ENCODE data around the gene SHISAL2A. TPM values are rescaled to one million over a fixed set of nuclear protein-coding genes. Genes with fewer than 3 reads are reported as not detected.

The SHISAL2A gene
- total and polyA plus RNA-seq, 2 of the 13 experiments (the other 11 are each of a cell fraction or from before 2014, with no cell fraction given): not detected

DNA sequence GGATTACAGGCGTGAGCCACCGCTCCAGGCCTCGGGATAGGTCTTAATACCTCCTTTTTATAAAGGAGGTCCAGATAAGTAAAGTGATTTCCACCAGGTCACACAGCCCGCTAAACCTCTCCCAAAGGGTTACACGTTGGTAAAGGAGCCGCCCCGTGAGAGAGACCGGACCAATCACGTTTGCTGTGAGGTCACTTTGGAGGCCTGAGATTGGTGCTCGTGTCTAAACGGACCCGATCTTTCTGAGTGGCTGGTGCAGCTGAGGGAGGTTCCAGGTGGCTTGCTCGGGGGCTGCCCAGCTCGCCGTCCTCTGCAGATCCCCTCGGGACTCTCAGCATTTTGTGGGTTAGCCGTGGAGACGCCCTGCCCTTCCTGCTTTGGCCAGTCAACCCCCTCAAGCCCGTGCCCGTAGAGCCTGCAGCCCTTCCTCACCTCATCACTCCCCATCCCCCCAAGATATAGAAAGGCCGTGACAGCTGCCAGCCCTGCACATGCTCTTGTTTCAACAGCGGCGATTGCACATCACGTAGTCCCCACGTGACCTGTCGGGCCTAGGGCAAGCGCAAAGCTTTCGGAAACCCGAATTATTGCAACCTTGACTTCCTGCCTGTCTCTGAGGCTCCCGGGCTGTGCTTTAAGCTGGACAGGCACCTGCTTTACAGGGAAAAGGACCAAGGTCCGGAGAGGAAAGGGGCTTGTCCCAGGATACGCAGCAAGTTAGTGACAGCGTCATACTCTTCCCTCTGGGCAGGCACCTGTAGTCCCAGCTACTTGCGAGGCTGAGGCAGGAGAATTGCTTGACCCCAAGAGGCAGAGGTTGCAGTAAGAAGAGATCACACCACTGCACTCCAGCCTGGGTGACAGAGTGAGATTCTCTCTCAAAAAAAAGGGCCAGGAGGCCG is 70.2 kb downstream of the SHISAL2A start (continued):
- TF ChIP-seq, protein P1, sequence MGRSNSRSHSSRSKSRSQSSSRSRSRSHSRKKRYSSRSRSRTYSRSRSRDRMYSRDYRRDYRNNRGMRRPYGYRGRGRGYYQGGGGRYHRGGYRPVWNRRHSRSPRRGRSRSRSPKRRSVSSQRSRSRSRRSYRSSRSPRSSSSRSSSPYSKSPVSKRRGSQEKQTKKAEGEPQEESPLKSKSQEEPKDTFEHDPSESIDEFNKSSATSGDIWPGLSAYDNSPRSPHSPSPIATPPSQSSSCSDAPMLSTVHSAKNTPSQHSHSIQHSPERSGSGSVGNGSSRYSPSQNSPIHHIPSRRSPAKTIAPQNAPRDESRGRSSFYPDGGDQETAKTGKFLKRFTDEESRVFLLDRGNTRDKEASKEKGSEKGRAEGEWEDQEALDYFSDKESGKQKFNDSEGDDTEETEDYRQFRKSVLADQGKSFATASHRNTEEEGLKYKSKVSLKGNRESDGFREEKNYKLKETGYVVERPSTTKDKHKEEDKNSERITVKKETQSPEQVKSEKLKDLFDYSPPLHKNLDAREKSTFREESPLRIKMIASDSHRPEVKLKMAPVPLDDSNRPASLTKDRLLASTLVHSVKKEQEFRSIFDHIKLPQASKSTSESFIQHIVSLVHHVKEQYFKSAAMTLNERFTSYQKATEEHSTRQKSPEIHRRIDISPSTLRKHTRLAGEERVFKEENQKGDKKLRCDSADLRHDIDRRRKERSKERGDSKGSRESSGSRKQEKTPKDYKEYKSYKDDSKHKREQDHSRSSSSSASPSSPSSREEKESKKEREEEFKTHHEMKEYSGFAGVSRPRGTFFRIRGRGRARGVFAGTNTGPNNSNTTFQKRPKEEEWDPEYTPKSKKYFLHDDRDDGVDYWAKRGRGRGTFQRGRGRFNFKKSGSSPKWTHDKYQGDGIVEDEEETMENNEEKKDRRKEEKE (IDR thresholded peaks at IDR 0.05): no peak
- TF ChIP-seq ZSCAN21 (CRISPR knock-in tag; IDR thresholded peaks at IDR 0.05; ENCODE audit: borderline replicate concordance): peak; percentile 80; the same call in 1 of the 2 replicates
- TF ChIP-seq, protein P2, sequence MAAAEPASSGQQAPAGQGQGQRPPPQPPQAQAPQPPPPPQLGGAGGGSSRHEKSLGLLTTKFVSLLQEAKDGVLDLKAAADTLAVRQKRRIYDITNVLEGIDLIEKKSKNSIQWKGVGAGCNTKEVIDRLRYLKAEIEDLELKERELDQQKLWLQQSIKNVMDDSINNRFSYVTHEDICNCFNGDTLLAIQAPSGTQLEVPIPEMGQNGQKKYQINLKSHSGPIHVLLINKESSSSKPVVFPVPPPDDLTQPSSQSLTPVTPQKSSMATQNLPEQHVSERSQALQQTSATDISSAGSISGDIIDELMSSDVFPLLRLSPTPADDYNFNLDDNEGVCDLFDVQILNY (CRISPR knock-in tag; conservative IDR thresholded peaks at IDR 0.05): no peak
- TF ChIP-seq REXO4 (CRISPR knock-in tag; IDR thresholded peaks at IDR 0.05; ENCODE audit: borderline replicate concordance): no peak
- TF ChIP-seq, protein P3, sequence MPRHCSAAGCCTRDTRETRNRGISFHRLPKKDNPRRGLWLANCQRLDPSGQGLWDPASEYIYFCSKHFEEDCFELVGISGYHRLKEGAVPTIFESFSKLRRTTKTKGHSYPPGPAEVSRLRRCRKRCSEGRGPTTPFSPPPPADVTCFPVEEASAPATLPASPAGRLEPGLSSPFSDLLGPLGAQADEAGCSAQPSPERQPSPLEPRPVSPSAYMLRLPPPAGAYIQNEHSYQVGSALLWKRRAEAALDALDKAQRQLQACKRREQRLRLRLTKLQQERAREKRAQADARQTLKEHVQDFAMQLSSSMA (CRISPR knock-in tag; IDR thresholded peaks at IDR 0.05): 0 out of 2 replicates have a peak, but pooled peaks have one; percentile 39
- TF ChIP-seq ATAD3A (CRISPR knock-in tag; IDR thresholded peaks at IDR 0.05): no peak
- peak; percentile 91; the same call in 1 of the 2 replicates for TF ChIP-seq SNAPC2 (CRISPR knock-in tag; IDR thresholded peaks at IDR 0.05)
- peak; percentile 90; the same call in 1 of the 2 replicates for TF ChIP-seq ZNF556 (CRISPR knock-in tag; IDR thresholded peaks at IDR 0.05; ENCODE audit: borderline replicate concordance)
- TF ChIP-seq, protein P4, sequence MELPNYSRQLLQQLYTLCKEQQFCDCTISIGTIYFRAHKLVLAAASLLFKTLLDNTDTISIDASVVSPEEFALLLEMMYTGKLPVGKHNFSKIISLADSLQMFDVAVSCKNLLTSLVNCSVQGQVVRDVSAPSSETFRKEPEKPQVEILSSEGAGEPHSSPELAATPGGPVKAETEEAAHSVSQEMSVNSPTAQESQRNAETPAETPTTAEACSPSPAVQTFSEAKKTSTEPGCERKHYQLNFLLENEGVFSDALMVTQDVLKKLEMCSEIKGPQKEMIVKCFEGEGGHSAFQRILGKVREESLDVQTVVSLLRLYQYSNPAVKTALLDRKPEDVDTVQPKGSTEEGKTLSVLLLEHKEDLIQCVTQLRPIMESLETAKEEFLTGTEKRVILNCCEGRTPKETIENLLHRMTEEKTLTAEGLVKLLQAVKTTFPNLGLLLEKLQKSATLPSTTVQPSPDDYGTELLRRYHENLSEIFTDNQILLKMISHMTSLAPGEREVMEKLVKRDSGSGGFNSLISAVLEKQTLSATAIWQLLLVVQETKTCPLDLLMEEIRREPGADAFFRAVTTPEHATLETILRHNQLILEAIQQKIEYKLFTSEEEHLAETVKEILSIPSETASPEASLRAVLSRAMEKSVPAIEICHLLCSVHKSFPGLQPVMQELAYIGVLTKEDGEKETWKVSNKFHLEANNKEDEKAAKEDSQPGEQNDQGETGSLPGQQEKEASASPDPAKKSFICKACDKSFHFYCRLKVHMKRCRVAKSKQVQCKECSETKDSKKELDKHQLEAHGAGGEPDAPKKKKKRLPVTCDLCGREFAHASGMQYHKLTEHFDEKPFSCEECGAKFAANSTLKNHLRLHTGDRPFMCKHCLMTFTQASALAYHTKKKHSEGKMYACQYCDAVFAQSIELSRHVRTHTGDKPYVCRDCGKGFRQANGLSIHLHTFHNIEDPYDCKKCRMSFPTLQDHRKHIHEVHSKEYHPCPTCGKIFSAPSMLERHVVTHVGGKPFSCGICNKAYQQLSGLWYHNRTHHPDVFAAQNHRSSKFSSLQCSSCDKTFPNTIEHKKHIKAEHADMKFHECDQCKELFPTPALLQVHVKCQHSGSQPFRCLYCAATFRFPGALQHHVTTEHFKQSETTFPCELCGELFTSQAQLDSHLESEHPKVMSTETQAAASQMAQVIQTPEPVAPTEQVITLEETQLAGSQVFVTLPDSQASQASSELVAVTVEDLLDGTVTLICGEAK (IDR thresholded peaks at IDR 0.05): no peak
- TF ChIP-seq, protein P4 (CRISPR knock-in tag; IDR thresholded peaks at IDR 0.05): peak; percentile 92
- TF ChIP-seq GZF1 (CRISPR knock-in tag; IDR thresholded peaks at IDR 0.05): no peak
- peak; percentile 82; the same call in 1 of the 2 replicates for TF ChIP-seq ZNF563 (CRISPR knock-in tag; IDR thresholded peaks at IDR 0.05)
- TF ChIP-seq ZFP41 (CRISPR knock-in tag; IDR thresholded peaks at IDR 0.05; ENCODE audit: borderline replicate concordance): peak; percentile 80

Measured in HepG2 (cell line).